WTC11 (cell line): Measurements from ENCODE around the gene ADGRV1.

Experiments
- ESRRA ChIP-seq: sonication (generic); formaldehyde crosslinking; IDR thresholded peaks from 2 replicates; pipeline ENCODE4 v1.8.1; 2022; ENCODE audit warnings: mild to moderate bottlenecking, missing genetic modification reagents, borderline replicate concordance
- TF ChIP-seq, protein P1 (sequence below): fragments of 200-600 bp; IDR thresholded peaks from 2 replicates; pipeline ENCODE4 v1.8.0; 2022; ENCODE audit warnings: antibody characterized with exemption
- TF ChIP-seq, protein P2 (sequence below): sonication (generic); formaldehyde crosslinking; IDR thresholded peaks from 2 replicates; pipeline ENCODE4 v1.8.1; 2023; ENCODE audit warnings: mild to moderate bottlenecking, missing genetic modification reagents, borderline replicate concordance
- TF ChIP-seq, protein P3 (sequence below): fragments of 250-450 bp; sonication (Bioruptor Pico); IDR thresholded peaks from 2 replicates; pipeline ENCODE4 v2.1.2; 2022; ENCODE audit warnings: mild to moderate bottlenecking, moderate library complexity
- TF ChIP-seq, protein P4 (sequence below): sonication (generic); formaldehyde crosslinking; conservative IDR thresholded peaks from 2 replicates; pipeline ENCODE4 v1.8.1; 2022; ENCODE audit warnings: mild to moderate bottlenecking, missing genetic modification reagents

DNA sequence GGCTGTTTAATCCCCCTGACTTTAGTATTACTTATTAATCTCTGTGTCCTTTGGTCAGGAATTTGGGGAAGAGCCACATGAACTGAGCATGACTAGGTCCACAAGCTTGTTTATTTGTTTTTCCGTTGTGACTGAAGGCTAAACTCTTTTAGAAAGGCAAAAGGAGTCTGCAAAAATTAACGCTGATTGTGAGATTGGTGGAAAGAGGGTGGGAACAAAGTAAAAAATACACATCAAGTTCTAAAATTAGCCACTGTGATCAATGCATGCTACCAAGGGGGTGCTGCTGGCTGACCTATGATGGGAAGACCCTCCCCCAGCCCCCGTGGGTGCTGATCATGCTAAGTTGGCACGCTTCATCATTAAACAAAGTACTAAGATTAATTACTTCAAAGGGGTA, 356.8 kb downstream of the ADGRV1 start:
- TF ChIP-seq, protein P1, sequence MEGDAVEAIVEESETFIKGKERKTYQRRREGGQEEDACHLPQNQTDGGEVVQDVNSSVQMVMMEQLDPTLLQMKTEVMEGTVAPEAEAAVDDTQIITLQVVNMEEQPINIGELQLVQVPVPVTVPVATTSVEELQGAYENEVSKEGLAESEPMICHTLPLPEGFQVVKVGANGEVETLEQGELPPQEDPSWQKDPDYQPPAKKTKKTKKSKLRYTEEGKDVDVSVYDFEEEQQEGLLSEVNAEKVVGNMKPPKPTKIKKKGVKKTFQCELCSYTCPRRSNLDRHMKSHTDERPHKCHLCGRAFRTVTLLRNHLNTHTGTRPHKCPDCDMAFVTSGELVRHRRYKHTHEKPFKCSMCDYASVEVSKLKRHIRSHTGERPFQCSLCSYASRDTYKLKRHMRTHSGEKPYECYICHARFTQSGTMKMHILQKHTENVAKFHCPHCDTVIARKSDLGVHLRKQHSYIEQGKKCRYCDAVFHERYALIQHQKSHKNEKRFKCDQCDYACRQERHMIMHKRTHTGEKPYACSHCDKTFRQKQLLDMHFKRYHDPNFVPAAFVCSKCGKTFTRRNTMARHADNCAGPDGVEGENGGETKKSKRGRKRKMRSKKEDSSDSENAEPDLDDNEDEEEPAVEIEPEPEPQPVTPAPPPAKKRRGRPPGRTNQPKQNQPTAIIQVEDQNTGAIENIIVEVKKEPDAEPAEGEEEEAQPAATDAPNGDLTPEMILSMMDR = no peak
- TF ChIP-seq, protein P2, sequence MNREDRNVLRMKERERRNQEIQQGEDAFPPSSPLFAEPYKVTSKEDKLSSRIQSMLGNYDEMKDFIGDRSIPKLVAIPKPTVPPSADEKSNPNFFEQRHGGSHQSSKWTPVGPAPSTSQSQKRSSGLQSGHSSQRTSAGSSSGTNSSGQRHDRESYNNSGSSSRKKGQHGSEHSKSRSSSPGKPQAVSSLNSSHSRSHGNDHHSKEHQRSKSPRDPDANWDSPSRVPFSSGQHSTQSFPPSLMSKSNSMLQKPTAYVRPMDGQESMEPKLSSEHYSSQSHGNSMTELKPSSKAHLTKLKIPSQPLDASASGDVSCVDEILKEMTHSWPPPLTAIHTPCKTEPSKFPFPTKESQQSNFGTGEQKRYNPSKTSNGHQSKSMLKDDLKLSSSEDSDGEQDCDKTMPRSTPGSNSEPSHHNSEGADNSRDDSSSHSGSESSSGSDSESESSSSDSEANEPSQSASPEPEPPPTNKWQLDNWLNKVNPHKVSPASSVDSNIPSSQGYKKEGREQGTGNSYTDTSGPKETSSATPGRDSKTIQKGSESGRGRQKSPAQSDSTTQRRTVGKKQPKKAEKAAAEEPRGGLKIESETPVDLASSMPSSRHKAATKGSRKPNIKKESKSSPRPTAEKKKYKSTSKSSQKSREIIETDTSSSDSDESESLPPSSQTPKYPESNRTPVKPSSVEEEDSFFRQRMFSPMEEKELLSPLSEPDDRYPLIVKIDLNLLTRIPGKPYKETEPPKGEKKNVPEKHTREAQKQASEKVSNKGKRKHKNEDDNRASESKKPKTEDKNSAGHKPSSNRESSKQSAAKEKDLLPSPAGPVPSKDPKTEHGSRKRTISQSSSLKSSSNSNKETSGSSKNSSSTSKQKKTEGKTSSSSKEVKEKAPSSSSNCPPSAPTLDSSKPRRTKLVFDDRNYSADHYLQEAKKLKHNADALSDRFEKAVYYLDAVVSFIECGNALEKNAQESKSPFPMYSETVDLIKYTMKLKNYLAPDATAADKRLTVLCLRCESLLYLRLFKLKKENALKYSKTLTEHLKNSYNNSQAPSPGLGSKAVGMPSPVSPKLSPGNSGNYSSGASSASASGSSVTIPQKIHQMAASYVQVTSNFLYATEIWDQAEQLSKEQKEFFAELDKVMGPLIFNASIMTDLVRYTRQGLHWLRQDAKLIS (CRISPR knock-in tag) = no peak
- TF ChIP-seq, protein P3, sequence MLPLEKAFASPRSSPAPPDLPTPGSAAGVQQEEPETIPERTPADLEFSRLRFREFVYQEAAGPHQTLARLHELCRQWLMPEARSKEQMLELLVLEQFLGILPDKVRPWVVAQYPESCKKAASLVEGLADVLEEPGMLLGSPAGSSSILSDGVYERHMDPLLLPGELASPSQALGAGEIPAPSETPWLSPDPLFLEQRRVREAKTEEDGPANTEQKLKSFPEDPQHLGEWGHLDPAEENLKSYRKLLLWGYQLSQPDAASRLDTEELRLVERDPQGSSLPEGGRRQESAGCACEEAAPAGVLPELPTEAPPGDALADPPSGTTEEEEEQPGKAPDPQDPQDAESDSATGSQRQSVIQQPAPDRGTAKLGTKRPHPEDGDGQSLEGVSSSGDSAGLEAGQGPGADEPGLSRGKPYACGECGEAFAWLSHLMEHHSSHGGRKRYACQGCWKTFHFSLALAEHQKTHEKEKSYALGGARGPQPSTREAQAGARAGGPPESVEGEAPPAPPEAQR (CRISPR knock-in tag) = no peak
- no peak for TF ChIP-seq ESRRA
- TF ChIP-seq, protein P4, sequence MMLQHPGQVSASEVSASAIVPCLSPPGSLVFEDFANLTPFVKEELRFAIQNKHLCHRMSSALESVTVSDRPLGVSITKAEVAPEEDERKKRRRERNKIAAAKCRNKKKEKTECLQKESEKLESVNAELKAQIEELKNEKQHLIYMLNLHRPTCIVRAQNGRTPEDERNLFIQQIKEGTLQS (CRISPR knock-in tag) = no peak
